Upper lobe of left lung (tissue), 4 donors: ENCODE results near the gene GALC.

Experiments used
- POLR2A ChIP-seq, 4 donors: fragments of 450-650 bp; IDR thresholded peaks; one replicate each; pipeline ENCODE4 v1.5.1; 2016 to 2017; ENCODE audit warnings: antibody characterized with exemption in 4 of 4, mild to moderate bottlenecking in 2 of 4
- TF ChIP-seq, protein P1 (sequence below), 6 experiments: fragments of 450-650 bp in 4 of 6; fragments of 200-600 bp in 2 of 6; sonication (generic) in 2 of 6; IDR thresholded peaks; one replicate each; pipeline ENCODE4 v1.5.1; 2016 to 2019; ENCODE audit warnings: antibody characterized with exemption in 6 of 6

DNA sequence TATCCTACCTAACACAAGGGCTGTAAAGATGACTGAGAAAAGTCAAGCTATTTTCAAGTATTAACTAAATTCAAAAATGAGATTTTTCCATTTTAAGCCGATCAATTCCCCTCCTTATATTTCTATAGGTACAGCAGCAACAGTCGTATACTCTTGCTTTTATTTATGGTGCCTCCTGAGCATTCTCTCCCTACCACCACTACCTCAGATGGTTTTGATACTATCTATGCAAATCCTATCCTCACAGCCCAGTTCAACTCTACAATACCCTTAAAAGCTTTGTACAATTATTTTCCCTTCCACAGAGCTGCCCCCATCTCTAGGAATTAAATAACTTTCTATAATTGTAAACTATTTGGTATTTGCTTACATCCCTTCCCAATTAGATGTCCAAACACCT lies 52.1 kb downstream of the GALC start:
- TF ChIP-seq, protein P1, sequence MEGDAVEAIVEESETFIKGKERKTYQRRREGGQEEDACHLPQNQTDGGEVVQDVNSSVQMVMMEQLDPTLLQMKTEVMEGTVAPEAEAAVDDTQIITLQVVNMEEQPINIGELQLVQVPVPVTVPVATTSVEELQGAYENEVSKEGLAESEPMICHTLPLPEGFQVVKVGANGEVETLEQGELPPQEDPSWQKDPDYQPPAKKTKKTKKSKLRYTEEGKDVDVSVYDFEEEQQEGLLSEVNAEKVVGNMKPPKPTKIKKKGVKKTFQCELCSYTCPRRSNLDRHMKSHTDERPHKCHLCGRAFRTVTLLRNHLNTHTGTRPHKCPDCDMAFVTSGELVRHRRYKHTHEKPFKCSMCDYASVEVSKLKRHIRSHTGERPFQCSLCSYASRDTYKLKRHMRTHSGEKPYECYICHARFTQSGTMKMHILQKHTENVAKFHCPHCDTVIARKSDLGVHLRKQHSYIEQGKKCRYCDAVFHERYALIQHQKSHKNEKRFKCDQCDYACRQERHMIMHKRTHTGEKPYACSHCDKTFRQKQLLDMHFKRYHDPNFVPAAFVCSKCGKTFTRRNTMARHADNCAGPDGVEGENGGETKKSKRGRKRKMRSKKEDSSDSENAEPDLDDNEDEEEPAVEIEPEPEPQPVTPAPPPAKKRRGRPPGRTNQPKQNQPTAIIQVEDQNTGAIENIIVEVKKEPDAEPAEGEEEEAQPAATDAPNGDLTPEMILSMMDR (IDR thresholded peaks at IDR 0.05) = no peak
- TF ChIP-seq POLR2A (IDR thresholded peaks at IDR 0.05) = no peak
